ENCODE data around the gene COL18A1. TPM values are rescaled to one million over a fixed set of nuclear protein-coding genes. Genes with fewer than 3 reads are reported as not detected.
"Not testable (repeated sequence)": the region's sequence is repeated elsewhere in the genome, so short reads cannot be mapped to it uniquely, and the experiment has no call there.

The COL18A1 gene
- total RNA-seq, 1 donor from 2014 or later: 61.1 TPM

DNA sequence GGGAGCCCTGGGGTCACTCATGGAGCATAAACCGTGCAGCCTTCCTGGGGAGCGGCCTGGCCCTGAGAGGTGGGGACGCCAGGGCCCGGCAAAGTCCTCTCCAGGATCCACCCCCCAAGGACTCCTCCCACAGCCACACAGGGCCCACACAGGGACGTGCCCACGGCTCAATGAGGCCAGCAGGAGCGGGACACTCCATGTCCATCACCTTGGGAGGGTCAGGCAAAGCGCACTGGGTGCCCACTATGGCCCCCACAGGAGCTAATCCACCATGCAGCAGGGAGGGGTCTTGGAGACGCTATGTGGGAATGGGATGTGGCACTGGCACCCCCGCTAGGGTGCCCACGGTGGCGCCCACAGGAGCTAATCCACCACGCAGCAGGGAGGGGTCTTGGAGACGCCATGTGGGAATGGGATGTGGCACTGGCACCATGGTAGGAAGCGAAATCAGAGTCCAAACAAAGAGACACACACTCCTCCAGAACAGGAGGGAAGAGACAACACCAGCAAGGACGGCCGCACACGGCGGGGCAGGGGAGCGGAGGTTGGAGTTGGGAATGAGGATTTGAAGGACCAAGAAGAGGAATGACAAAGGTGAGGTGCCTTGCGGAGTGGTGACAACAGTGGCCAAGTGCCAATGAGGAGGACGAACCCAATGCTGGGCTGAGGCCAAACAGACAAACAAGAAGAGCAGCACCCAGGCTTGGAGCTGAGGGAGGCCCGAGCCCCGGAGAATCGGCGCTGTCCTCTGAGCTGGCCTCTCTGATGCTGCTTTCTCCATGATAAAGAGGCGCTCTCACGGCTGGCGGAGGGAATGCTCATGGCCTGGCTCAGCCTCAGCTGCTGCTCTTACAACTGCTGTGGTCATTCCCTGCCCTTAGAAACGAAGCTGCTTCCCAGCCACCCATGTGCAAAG is 155.4 kb downstream of the COL18A1 start:
- Mint-ChIP-seq H3K9me3 (ENCODE audit: unreplicated experiment) (no peaks in the 10 kb centered on the region), H3K27me3 (ENCODE audit: unreplicated experiment) (peaks cover 2% of the 10 kb centered on the region), H3K4me3 (ENCODE audit: unreplicated experiment) (no peak overlapping the region), H3K4me1 (ENCODE audit: unreplicated experiment) (peaks cover 5% of the 10 kb centered on the region), H3K27ac (ENCODE audit: unreplicated experiment) (no peak overlapping the region), H3K36me3 (ENCODE audit: low read depth, unreplicated experiment) (no peaks in the 10 kb centered on the region)
- TF ChIP-seq, protein P1, sequence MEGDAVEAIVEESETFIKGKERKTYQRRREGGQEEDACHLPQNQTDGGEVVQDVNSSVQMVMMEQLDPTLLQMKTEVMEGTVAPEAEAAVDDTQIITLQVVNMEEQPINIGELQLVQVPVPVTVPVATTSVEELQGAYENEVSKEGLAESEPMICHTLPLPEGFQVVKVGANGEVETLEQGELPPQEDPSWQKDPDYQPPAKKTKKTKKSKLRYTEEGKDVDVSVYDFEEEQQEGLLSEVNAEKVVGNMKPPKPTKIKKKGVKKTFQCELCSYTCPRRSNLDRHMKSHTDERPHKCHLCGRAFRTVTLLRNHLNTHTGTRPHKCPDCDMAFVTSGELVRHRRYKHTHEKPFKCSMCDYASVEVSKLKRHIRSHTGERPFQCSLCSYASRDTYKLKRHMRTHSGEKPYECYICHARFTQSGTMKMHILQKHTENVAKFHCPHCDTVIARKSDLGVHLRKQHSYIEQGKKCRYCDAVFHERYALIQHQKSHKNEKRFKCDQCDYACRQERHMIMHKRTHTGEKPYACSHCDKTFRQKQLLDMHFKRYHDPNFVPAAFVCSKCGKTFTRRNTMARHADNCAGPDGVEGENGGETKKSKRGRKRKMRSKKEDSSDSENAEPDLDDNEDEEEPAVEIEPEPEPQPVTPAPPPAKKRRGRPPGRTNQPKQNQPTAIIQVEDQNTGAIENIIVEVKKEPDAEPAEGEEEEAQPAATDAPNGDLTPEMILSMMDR (IDR thresholded peaks at IDR 0.05; ENCODE audit: unreplicated experiment): no peak
- no peak for DNase-seq (ENCODE audit: low spot score)

- H3K27ac Mint-ChIP-seq (ENCODE audit: unreplicated experiment); H3K4me3 Mint-ChIP-seq (ENCODE audit: unreplicated experiment); H3K4me1 Mint-ChIP-seq (ENCODE audit: unreplicated experiment); H3K36me3 Mint-ChIP-seq (ENCODE audit: low read depth, unreplicated experiment); DNase-seq (ENCODE audit: low spot score); H3K9me3 Mint-ChIP-seq (ENCODE audit: unreplicated experiment); H3K27me3 Mint-ChIP-seq (ENCODE audit: unreplicated experiment): not testable (repeated sequence)
Measured at GRCh38 chr21:45561241-45561640, 156.3 kb downstream of the COL18A1 start.

GRCh38 chr21:45562402-45562801 is 157.4 kb downstream of the COL18A1 start:
- no peak overlapping the region for H3K4me3 Mint-ChIP-seq (ENCODE audit: unreplicated experiment)
- peaks cover 2% of the 10 kb centered on the region for H3K27me3 Mint-ChIP-seq (ENCODE audit: unreplicated experiment)
- H3K36me3 Mint-ChIP-seq (ENCODE audit: low read depth, unreplicated experiment): no peaks in the 10 kb centered on the region
- no peaks in the 10 kb centered on the region for H3K9me3 Mint-ChIP-seq (ENCODE audit: unreplicated experiment)
- TF ChIP-seq, protein P1 (IDR thresholded peaks at IDR 0.05; ENCODE audit: unreplicated experiment): no peak
- peak overlapping the region; percentile 12 for H3K27ac Mint-ChIP-seq (ENCODE audit: unreplicated experiment)
- no peak for DNase-seq (ENCODE audit: low spot score)
- H3K4me1 Mint-ChIP-seq (ENCODE audit: unreplicated experiment): peaks cover 5% of the 10 kb centered on the region

DNA sequence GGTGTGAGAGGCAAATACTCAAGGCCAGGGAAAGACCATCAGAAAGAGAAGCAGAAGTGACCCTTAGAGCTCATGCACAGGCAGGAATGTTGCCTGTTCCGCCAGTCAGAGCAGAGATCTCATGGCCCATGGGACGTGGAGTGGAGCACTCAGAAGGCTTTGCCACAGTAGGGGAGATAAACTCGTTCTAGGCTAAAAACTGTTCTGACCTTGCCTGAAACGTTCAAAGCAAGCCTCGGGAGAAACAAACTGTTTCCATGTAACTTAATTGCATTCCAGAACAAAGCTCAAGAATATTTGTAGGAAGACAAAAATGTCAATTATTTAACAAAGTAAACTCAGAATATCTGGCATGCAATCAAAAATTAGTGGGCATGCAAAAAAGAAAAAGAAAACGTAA is 158.0 kb downstream of the COL18A1 start:
- no peaks in the 10 kb centered on the region for H3K9me3 Mint-ChIP-seq (ENCODE audit: unreplicated experiment)
- H3K36me3 Mint-ChIP-seq (ENCODE audit: low read depth, unreplicated experiment): no peaks in the 10 kb centered on the region
- TF ChIP-seq, protein P1 (IDR thresholded peaks at IDR 0.05; ENCODE audit: unreplicated experiment): no peak
- H3K27ac Mint-ChIP-seq (ENCODE audit: unreplicated experiment): peak overlapping the region; percentile 12
- no peak for DNase-seq (ENCODE audit: low spot score)
- no peak overlapping the region for H3K4me3 Mint-ChIP-seq (ENCODE audit: unreplicated experiment)
- H3K27me3 Mint-ChIP-seq (ENCODE audit: unreplicated experiment): peaks cover 2% of the 10 kb centered on the region
- peaks cover 5% of the 10 kb centered on the region for H3K4me1 Mint-ChIP-seq (ENCODE audit: unreplicated experiment)

Small RNAs within 50 kb of the gene (microRNA-seq; reads per million reads assigned to microRNA genes)
- gene MIR6815 (ENCODE audit: unreplicated experiment): 5.6 reads per million, percentile 50 among the genes with 10 or more reads in this experiment

Other genes starting within 250 kb of the COL18A1 start
- gene POFUT2, start 117.3 kb upstream of the COL18A1 start, total RNA-seq (ENCODE audit: unreplicated experiment): 37.8 TPM
- gene SLC19A1, start 137.3 kb downstream of the COL18A1 start, total RNA-seq (ENCODE audit: unreplicated experiment): 27.1 TPM
- 2.5 TPM for gene PCBP3, start 238.6 kb downstream of the COL18A1 start, total RNA-seq (ENCODE audit: unreplicated experiment)

All from endothelial cell (in vitro differentiated cells).